GM06990 (cell line): ENCODE data around the gene RELN.

Experiments
- DNase-seq: peaks from one replicate; pipeline ENCODE4 v3.0.0-alpha.2; 2011; ENCODE audit not compliant: insufficient read length; ENCODE audit errors: extremely low read depth
- H3K27me3 ChIP-seq: replicated peaks from 2 replicates; pipeline ENCODE4 v1.6.0; 2011; ENCODE audit warnings: low read length; ENCODE audit not compliant: control insufficient read depth, insufficient read depth
- H3K36me3 ChIP-seq: 2 replicates; pipeline ENCODE4 v1.5.1; 2011; ENCODE audit warnings: low read length; ENCODE audit not compliant: control insufficient read depth, insufficient read depth
- H3K4me3 ChIP-seq: replicated peaks from 2 replicates; pipeline ENCODE4 v1.5.1; 2011; ENCODE audit warnings: low read depth, mild to moderate bottlenecking, control low read depth, low read length
- CTCF ChIP-seq: IDR thresholded peaks from 2 replicates; pipeline ENCODE4 v1.5.1; 2011; ENCODE audit warnings: low read length, control low read depth, mild to moderate bottlenecking, inconsistent platforms; ENCODE audit not compliant: insufficient read depth, poor library complexity, severe bottlenecking

Gene RELN

GRCh38 chr7:103524042-103524907 lies 465.2 kb downstream of the RELN start:
- Histone ChIP-seq H3K4me3 (no peak overlapping the region), H3K27me3 (no peaks in the 10 kb centered on the region; the same call in 1 of the 2 replicates), H3K36me3 (no peaks in the 10 kb centered on the region)
- TF ChIP-seq CTCF, result peak; percentile 34
- DNase-seq, result no peak

- no peaks in the 10 kb centered on the region; the same call in 1 of the 2 replicates for H3K27me3 ChIP-seq
- H3K4me3 ChIP-seq, result no peak overlapping the region
- H3K36me3 ChIP-seq, result no peaks in the 10 kb centered on the region
- no peak for TF ChIP-seq CTCF
- no peak for DNase-seq
Observed at GRCh38 chr7:103521937-103522336, 467.5 kb downstream of the RELN start.

- DNase-seq, result no peak
- H3K4me3 ChIP-seq, result no peak overlapping the region
- H3K36me3 ChIP-seq, result no peaks in the 10 kb centered on the region
- no peak for TF ChIP-seq CTCF
- no peaks in the 10 kb centered on the region; the same call in 1 of the 2 replicates for H3K27me3 ChIP-seq
Observed at GRCh38 chr7:103504505-103505135, 484.8 kb downstream of the RELN start.

GRCh38 chr7:103501206-103501605 lies 488.3 kb downstream of the RELN start:
- Histone ChIP-seq H3K4me3 (no peak overlapping the region), H3K36me3 (no peaks in the 10 kb centered on the region), H3K27me3 (no peaks in the 10 kb centered on the region; the same call in 1 of the 2 replicates)
- no peak for DNase-seq
- TF ChIP-seq CTCF, result no peak

- H3K36me3 ChIP-seq, result no peaks in the 10 kb centered on the region
- no peak for DNase-seq
- H3K4me3 ChIP-seq, result no peak overlapping the region
- no peak for TF ChIP-seq CTCF
- no peaks in the 10 kb centered on the region; the same call in 1 of the 2 replicates for H3K27me3 ChIP-seq
Observed at GRCh38 chr7:103499976-103500375, 489.5 kb downstream of the RELN start.
